K562 (cell line): ENCODE measurements around the gene CACTIN. TPM values are rescaled to one million over a fixed set of nuclear protein-coding genes. Genes with fewer than 3 reads are reported as not detected.

Experiments used
- BRCA1 ChIP-seq, 2 experiments: fragments of 450-650 bp in 1 of 2; sonication (generic) in 1 of 2; formaldehyde crosslinking in 1 of 2; IDR thresholded peaks; 2 replicates each; pipeline versions ENCODE4 v1.5.0 to v1.6.1; 2017 to 2020; ENCODE audit warnings: mild to moderate bottlenecking in 1 of 2, missing genetic modification reagents in 1 of 2
- BRF1 ChIP-seq: IDR thresholded peaks from 3 replicates; pipeline ENCODE4 v1.6.1; 2011; ENCODE audit warnings: borderline replicate concordance, mild to moderate bottlenecking; ENCODE audit not compliant: insufficient read length; ENCODE audit errors: extremely low read depth
- CBFB ChIP-seq: sonication (generic); formaldehyde crosslinking; IDR thresholded peaks from 2 replicates; pipeline ENCODE4 v1.4.0; 2020; ENCODE audit warnings: mild to moderate bottlenecking, missing genetic modification reagents
- CREBBP ChIP-seq: IDR thresholded peaks from one replicate; pipeline ENCODE4 v1.6.1; 2012; ENCODE audit warnings: low read depth, mild to moderate bottlenecking, control low read depth, inconsistent platforms, low read length
- CXXC5 ChIP-seq: fragments of 250-450 bp; sonication (Bioruptor Pico); IDR thresholded peaks from 2 replicates; pipeline ENCODE4 v1.8.0; 2022; ENCODE audit warnings: inconsistent platforms, mild to moderate bottlenecking, moderate library complexity
- ERF ChIP-seq: fragments of 450-650 bp; formaldehyde crosslinking; IDR thresholded peaks from 2 replicates; pipeline ENCODE4 v1.4.0; 2020; ENCODE audit warnings: mild to moderate bottlenecking, mixed read lengths
- GATAD2A ChIP-seq: fragments of 450-650 bp; IDR thresholded peaks from 2 replicates; pipeline ENCODE4 v1.6.1; 2017
- LARP7 ChIP-seq: fragments of 450-650 bp; IDR thresholded peaks from 2 replicates; pipeline ENCODE4 v1.6.1; 2016
- NFE2 ChIP-seq: IDR thresholded peaks from 2 replicates; pipeline ENCODE4 v1.6.1; 2014; ENCODE audit warnings: antibody characterized with exemption, low read depth
- RCOR1 ChIP-seq, 2 experiments: IDR thresholded peaks; 2 replicates each; pipeline ENCODE4 v1.6.1; 2012; ENCODE audit warnings: low read depth in 2 of 2, low read length in 2 of 2, borderline replicate concordance in 1 of 2, improper control_type of control experiment in 1 of 2
- SNRNP70 ChIP-seq: fragments of 200-400 bp; formaldehyde crosslinking; optimal IDR thresholded peaks from 2 replicates; pipeline ENCODE3; 2017; ENCODE audit warnings: low read depth, low read length
- TBP ChIP-seq: optimal IDR thresholded peaks from 2 replicates; pipeline ENCODE3; 2011; ENCODE audit warnings: low read depth, low read length, improper control_type of control experiment
- ZNF274 ChIP-seq: IDR thresholded peaks from 2 replicates; pipeline ENCODE4 v1.6.1; 2011; ENCODE audit warnings: low read depth, mild to moderate bottlenecking, low read length, moderate library complexity, borderline replicate concordance
- ZNF316 ChIP-seq: fragments of 450-650 bp; IDR thresholded peaks from 2 replicates; pipeline ENCODE4 v1.6.1; 2016
- polyA plus RNA-seq, 8 experiments: library from polyadenylated mRNA; depleted of rRNA in 4 of 8; stranded (reverse) in 5 of 8; unstranded in 3 of 8; fragments of >200 nt; fragmentation: Nextera tagmentation in 2 of 8; fragmentation: Illumina TruSeq in 1 of 8; extraction: Ambion mirVana in 2 of 8; extraction: Trizol in 1 of 8; gene quantifications; 2 replicates each; pipeline versions ENCODE4 v1.2.1 to v1.2.3, GENCODE V29; 2011 to 2014; ENCODE audit warnings: inconsistent platforms in 1 of 8, missing spikeins in 1 of 8
- total RNA-seq, 7 experiments: library from RNA; depleted of rRNA in 6 of 7; stranded (reverse); fragments of >200 nt in 6 of 7; fragmentation: Illumina TruSeq in 2 of 7; extraction: Trizol in 2 of 7; gene quantifications; 2 replicates each; pipeline versions ENCODE4 v1.2.1 to v1.2.3, GENCODE V29; 2011 to 2021; ENCODE audit warnings: low replicate concordance in 1 of 7
- TF ChIP-seq, protein P1 (sequence below): sonication (generic); formaldehyde crosslinking; IDR thresholded peaks from 2 replicates; pipeline ENCODE4 v1.8.0; 2022; ENCODE audit warnings: mild to moderate bottlenecking, missing genetic modification reagents
- TF ChIP-seq, protein P2 (sequence below): fragments of 450-650 bp; IDR thresholded peaks from 2 replicates; pipeline ENCODE4 v1.6.1; 2016
- TF ChIP-seq, protein P3 (sequence below): fragments of 450-650 bp; conservative IDR thresholded peaks from 2 replicates; pipeline ENCODE4 v1.6.1; 2016; ENCODE audit warnings: missing genetic modification characterization, low read depth, mild to moderate bottlenecking, control low read depth, missing compliant biosample characterization
- TF ChIP-seq, protein P4 (sequence below), 2 experiments: IDR thresholded peaks in 1 of 2; conservative IDR thresholded peaks in 1 of 2; 2 replicates each; pipeline ENCODE4 v1.6.1; 2016; ENCODE audit warnings: low read depth in 2 of 2, mild to moderate bottlenecking in 1 of 2, missing compliant biosample characterization in 1 of 2, missing genetic modification characterization in 1 of 2, moderate library complexity in 1 of 2
- TF ChIP-seq, protein P5 (sequence below): sonication (generic); formaldehyde crosslinking; IDR thresholded peaks from 2 replicates; pipeline ENCODE4 v1.8.0; 2023; ENCODE audit warnings: mild to moderate bottlenecking, missing genetic modification reagents

The CACTIN gene
- total and polyA plus RNA-seq, 9 of the 15 experiments (the other 6 are each of a cell fraction or from before 2014, with no cell fraction given): 0.15 to 49.2 (median 15.0) TPM

DNA sequence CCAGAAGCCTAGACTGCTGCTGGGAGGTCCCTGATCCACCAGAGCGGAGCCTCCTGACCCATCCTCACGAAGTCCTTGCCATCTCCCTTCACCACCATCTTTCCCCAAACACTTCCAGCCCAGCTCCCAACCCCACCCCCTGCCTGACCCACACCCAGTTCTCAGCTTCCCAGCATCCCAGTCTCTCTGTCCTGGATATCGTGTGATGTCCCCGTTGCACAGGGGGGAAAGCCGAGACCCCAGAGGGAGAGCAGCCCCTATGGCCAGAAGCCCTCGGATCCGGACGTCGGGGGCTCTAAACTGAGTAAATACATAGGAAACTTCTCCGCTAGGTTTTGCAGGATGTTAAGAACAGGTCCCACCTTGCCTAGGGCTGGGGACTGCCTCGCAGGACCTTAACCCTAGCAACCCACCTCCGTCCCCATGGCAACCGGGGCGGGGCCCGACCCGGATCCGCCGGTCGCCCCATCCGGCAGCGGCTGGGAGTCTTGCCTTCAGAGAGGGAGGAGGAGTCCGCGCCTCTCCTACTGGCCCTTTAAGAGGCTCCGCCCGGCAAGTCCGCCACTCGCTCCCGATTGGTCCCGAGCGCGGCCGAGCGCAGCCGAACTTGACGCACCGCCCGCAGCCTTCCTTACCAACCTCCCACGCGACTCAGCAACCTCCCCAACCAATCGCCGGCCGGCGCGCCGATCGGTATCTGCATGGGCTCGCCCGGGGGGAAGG, 54.3 kb downstream of the CACTIN start (continued):
- TF ChIP-seq NFE2 (0 out of 2 replicates have a peak, but pooled peaks have one; percentile 17), CXXC5 (CRISPR knock-in tag) (peak; percentile 95), CBFB (CRISPR knock-in tag) (no peak), BRCA1 (IDR thresholded peaks at IDR 0.05) (no peak), BRCA1 (CRISPR knock-in tag; IDR thresholded peaks at IDR 0.05) (no peak), ZNF274 (no peak), ERF (CRISPR knock-in tag) (0 out of 2 replicates have a peak, but pooled peaks have one; percentile 20), LARP7 (no peak), GATAD2A (peak; percentile 98), RCOR1 (IDR thresholded peaks at IDR 0.05; ENCODE audit: borderline replicate concordance in 1 of 2, low read depth in 2 of 2, low read length in 2 of 2) (peak in 1 of 2 experiments; percentile 66; a peak in 1 of 4 replicates), ZNF316 (no peak), BRF1 (no peak), TBP (peak; percentile 45), SNRNP70 (no peak), CREBBP (no peak)
- TF ChIP-seq, protein P1, sequence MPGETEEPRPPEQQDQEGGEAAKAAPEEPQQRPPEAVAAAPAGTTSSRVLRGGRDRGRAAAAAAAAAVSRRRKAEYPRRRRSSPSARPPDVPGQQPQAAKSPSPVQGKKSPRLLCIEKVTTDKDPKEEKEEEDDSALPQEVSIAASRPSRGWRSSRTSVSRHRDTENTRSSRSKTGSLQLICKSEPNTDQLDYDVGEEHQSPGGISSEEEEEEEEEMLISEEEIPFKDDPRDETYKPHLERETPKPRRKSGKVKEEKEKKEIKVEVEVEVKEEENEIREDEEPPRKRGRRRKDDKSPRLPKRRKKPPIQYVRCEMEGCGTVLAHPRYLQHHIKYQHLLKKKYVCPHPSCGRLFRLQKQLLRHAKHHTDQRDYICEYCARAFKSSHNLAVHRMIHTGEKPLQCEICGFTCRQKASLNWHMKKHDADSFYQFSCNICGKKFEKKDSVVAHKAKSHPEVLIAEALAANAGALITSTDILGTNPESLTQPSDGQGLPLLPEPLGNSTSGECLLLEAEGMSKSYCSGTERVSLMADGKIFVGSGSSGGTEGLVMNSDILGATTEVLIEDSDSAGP (CRISPR knock-in tag): peak; percentile 96
- TF ChIP-seq, protein P2, sequence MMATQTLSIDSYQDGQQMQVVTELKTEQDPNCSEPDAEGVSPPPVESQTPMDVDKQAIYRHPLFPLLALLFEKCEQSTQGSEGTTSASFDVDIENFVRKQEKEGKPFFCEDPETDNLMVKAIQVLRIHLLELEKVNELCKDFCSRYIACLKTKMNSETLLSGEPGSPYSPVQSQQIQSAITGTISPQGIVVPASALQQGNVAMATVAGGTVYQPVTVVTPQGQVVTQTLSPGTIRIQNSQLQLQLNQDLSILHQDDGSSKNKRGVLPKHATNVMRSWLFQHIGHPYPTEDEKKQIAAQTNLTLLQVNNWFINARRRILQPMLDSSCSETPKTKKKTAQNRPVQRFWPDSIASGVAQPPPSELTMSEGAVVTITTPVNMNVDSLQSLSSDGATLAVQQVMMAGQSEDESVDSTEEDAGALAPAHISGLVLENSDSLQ: peak; percentile 57
- TF ChIP-seq, protein P3, sequence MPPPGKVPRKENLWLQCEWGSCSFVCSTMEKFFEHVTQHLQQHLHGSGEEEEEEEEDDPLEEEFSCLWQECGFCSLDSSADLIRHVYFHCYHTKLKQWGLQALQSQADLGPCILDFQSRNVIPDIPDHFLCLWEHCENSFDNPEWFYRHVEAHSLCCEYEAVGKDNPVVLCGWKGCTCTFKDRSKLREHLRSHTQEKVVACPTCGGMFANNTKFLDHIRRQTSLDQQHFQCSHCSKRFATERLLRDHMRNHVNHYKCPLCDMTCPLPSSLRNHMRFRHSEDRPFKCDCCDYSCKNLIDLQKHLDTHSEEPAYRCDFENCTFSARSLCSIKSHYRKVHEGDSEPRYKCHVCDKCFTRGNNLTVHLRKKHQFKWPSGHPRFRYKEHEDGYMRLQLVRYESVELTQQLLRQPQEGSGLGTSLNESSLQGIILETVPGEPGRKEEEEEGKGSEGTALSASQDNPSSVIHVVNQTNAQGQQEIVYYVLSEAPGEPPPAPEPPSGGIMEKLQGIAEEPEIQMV: no peak
- TF ChIP-seq, protein P4, sequence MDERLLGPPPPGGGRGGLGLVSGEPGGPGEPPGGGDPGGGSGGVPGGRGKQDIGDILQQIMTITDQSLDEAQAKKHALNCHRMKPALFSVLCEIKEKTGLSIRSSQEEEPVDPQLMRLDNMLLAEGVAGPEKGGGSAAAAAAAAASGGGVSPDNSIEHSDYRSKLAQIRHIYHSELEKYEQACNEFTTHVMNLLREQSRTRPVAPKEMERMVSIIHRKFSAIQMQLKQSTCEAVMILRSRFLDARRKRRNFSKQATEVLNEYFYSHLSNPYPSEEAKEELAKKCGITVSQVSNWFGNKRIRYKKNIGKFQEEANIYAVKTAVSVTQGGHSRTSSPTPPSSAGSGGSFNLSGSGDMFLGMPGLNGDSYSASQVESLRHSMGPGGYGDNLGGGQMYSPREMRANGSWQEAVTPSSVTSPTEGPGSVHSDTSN (CRISPR knock-in tag; IDR thresholded peaks at IDR 0.05; ENCODE audit: low read depth): no peak
- TF ChIP-seq, protein P4 (tag; conservative IDR thresholded peaks at IDR 0.05; ENCODE audit: low read depth): no peak
- TF ChIP-seq, protein P5, sequence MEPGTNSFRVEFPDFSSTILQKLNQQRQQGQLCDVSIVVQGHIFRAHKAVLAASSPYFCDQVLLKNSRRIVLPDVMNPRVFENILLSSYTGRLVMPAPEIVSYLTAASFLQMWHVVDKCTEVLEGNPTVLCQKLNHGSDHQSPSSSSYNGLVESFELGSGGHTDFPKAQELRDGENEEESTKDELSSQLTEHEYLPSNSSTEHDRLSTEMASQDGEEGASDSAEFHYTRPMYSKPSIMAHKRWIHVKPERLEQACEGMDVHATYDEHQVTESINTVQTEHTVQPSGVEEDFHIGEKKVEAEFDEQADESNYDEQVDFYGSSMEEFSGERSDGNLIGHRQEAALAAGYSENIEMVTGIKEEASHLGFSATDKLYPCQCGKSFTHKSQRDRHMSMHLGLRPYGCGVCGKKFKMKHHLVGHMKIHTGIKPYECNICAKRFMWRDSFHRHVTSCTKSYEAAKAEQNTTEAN (CRISPR knock-in tag): no peak
